Ishikawa (cell line): ENCODE data around the gene LHFPL2.

ENCODE experiments used
- CEBPB ChIP-seq: IDR thresholded peaks from 2 replicates; pipeline ENCODE4 v1.6.1; 2012
- CREB1 ChIP-seq: IDR thresholded peaks from 2 replicates; pipeline ENCODE4 v1.6.1; 2012; ENCODE audit warnings: low read depth
- EGR1 ChIP-seq: IDR thresholded peaks from 2 replicates; pipeline ENCODE4 v1.6.1; 2012
- EP300 ChIP-seq: IDR thresholded peaks from 2 replicates; pipeline ENCODE4 v1.6.1; 2012; ENCODE audit warnings: borderline replicate concordance
- FOXM1 ChIP-seq: IDR thresholded peaks from 2 replicates; pipeline ENCODE4 v1.6.1; 2012; ENCODE audit warnings: low read depth, borderline replicate concordance
- NFIC ChIP-seq: IDR thresholded peaks from 2 replicates; pipeline ENCODE4 v1.6.1; 2012
- RAD21 ChIP-seq: IDR thresholded peaks from 2 replicates; pipeline ENCODE4 v1.6.1; 2012; ENCODE audit warnings: low read depth
- TAF1 ChIP-seq: IDR thresholded peaks from 2 replicates; pipeline ENCODE4 v1.6.1; 2012; ENCODE audit warnings: low read depth, mild to moderate bottlenecking
- TCF12 ChIP-seq: IDR thresholded peaks from 2 replicates; pipeline ENCODE4 v1.6.1; 2012; ENCODE audit warnings: low read depth
- TEAD4 ChIP-seq: IDR thresholded peaks from 2 replicates; pipeline ENCODE4 v1.6.1; 2012
- USF1 ChIP-seq: IDR thresholded peaks from 2 replicates; pipeline ENCODE4 v1.6.1; 2012
- YY1 ChIP-seq: IDR thresholded peaks from 2 replicates; pipeline ENCODE4 v1.6.1; 2012; ENCODE audit warnings: low read depth
- ZBTB7A ChIP-seq: IDR thresholded peaks from 2 replicates; pipeline ENCODE4 v1.6.1; 2012; ENCODE audit warnings: low read depth
- TF ChIP-seq, protein P1 (sequence below): IDR thresholded peaks from 2 replicates; pipeline ENCODE4 v1.6.1; 2012; ENCODE audit warnings: low read depth, mild to moderate bottlenecking
- TF ChIP-seq, protein P2 (sequence below): IDR thresholded peaks from 2 replicates; pipeline ENCODE4 v1.6.1; 2012

LHFPL2 gene

GRCh38 chr5:78628270-78628992, 20.1 kb downstream of the LHFPL2 start:
- TF ChIP-seq EP300 (no peak), EGR1 (no peak), RAD21 (no peak)
- TF ChIP-seq, protein P1, sequence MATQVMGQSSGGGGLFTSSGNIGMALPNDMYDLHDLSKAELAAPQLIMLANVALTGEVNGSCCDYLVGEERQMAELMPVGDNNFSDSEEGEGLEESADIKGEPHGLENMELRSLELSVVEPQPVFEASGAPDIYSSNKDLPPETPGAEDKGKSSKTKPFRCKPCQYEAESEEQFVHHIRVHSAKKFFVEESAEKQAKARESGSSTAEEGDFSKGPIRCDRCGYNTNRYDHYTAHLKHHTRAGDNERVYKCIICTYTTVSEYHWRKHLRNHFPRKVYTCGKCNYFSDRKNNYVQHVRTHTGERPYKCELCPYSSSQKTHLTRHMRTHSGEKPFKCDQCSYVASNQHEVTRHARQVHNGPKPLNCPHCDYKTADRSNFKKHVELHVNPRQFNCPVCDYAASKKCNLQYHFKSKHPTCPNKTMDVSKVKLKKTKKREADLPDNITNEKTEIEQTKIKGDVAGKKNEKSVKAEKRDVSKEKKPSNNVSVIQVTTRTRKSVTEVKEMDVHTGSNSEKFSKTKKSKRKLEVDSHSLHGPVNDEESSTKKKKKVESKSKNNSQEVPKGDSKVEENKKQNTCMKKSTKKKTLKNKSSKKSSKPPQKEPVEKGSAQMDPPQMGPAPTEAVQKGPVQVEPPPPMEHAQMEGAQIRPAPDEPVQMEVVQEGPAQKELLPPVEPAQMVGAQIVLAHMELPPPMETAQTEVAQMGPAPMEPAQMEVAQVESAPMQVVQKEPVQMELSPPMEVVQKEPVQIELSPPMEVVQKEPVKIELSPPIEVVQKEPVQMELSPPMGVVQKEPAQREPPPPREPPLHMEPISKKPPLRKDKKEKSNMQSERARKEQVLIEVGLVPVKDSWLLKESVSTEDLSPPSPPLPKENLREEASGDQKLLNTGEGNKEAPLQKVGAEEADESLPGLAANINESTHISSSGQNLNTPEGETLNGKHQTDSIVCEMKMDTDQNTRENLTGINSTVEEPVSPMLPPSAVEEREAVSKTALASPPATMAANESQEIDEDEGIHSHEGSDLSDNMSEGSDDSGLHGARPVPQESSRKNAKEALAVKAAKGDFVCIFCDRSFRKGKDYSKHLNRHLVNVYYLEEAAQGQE = no peak

- TF ChIP-seq TCF12 = no peak
- TF ChIP-seq, protein P2, sequence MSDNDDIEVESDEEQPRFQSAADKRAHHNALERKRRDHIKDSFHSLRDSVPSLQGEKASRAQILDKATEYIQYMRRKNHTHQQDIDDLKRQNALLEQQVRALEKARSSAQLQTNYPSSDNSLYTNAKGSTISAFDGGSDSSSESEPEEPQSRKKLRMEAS = no peak
- no peak for TF ChIP-seq NFIC
- no peak for TF ChIP-seq RAD21
- TF ChIP-seq CREB1 = no peak
- no peak for TF ChIP-seq EGR1
Observed at GRCh38 chr5:78627766-78628165, 20.8 kb downstream of the LHFPL2 start.

DNA sequence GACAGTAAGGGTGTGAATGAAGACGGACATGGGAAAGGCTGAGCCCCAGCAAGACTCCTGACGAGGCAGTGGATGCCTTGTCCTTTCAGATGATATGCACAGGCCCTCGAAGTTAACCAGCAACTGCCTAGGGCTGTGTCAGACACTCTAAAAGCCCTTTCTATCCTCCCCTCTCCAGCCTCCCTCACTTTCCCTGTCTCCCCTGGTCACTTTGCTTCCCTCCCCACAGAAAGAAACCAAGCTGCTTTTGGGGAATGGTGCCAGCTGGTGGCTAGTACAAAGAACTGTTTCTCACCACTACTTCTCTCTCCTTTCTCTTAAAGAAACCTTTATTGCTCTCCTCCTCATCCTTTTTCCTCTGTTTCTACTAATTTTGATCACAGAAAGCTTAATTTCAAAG, 21.4 kb downstream of the LHFPL2 start:
- TF ChIP-seq ZBTB7A = no peak
- no peak for TF ChIP-seq CEBPB
- no peak for TF ChIP-seq CREB1
- peak; percentile 46 for TF ChIP-seq RAD21
- no peak for TF ChIP-seq TCF12

- TF ChIP-seq, protein P2 = no peak
- no peak for TF ChIP-seq TEAD4
Observed at GRCh38 chr5:78626009-78626571, 22.5 kb downstream of the LHFPL2 start.

- TF ChIP-seq EGR1 (no peak), NFIC (no peak), TAF1 (no peak), FOXM1 (no peak), RAD21 (no peak), USF1 (no peak)
Observed at GRCh38 chr5:78624992-78625391, 23.6 kb downstream of the LHFPL2 start.

DNA sequence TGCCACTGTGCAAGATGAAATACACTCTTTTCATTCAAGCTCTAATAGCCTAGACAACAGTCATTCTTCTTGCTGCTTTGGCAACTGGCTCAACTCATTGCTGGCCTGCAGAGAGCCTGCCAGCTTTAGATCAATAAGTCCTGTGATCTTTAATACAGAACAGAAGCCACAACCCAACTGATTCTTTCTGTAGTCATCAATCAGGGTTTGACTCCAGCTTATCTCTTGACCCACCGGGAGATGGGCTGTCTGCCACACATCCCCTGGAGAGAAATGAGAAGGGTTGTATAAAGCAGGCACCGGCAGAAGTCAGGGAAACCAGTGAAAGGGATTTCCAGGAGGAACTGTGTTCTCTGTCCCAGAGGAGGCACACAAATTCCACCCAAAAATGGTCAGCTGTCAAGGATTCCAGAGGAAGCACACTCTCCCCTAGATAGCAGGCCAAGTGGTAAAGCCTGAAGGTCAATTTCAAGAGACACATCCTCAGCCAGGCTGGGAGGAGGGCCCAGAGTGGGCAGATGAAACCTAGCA, 24.5 kb downstream of the LHFPL2 start:
- no peak for TF ChIP-seq TCF12
- TF ChIP-seq EGR1 = no peak
- TF ChIP-seq FOXM1 = no peak
- no peak for TF ChIP-seq USF1
- TF ChIP-seq ZBTB7A = no peak
- no peak for TF ChIP-seq CEBPB
- no peak for TF ChIP-seq YY1

- TF ChIP-seq ZBTB7A (no peak), USF1 (no peak), YY1 (no peak), TCF12 (no peak), FOXM1 (no peak), EGR1 (no peak), EP300 (no peak), CREB1 (no peak), NFIC (no peak)
- TF ChIP-seq, protein P2 = no peak
Observed at GRCh38 chr5:78622302-78622971, 26.1 kb downstream of the LHFPL2 start.

DNA sequence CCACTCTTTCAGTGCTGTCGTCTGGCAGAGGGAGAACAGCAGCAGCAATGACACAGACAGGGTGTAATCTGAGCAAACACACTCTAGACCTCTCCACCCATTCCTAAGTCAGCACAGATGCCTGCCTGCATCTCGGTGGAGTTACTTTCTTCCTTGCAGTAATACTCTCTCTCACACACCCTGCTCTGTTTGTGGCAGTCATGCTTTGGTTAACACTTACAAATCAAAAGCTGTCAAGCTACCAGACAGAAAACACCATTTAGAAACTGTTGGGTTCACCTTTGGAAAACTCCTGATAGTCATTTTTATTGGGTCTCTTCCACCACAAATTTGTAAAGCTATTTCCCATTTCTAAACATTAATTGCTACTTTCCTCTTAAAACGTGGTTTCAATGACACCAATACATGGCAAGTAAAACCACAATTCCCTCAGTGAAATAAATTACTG, 27.3 kb downstream of the LHFPL2 start:
- TF ChIP-seq, protein P1 = no peak
- no peak for TF ChIP-seq CEBPB
- TF ChIP-seq YY1 = no peak
- TF ChIP-seq TEAD4 = no peak
- no peak for TF ChIP-seq EP300
- TF ChIP-seq NFIC = no peak
- no peak for TF ChIP-seq TCF12
